ENCODE measurements around the gene PLEK.
"Not testable (repeated sequence)": the region's sequence is repeated elsewhere in the genome, so short reads cannot be mapped to it uniquely, and the experiment has no call there.

PLEK gene

GRCh38 chr2:68386365-68386764 is 21.3 kb downstream of the PLEK start:
- no peak for DNase-seq

GRCh38 chr2:68387408-68388350 is 22.6 kb downstream of the PLEK start:
- DNase-seq = no peak

GRCh38 chr2:68388358-68388757 is 23.3 kb downstream of the PLEK start:
- no peak for DNase-seq

GRCh38 chr2:68388772-68389171 is 23.7 kb downstream of the PLEK start:
- no peak for DNase-seq

GRCh38 chr2:68390114-68390513 is 25.0 kb downstream of the PLEK start:
- DNase-seq = no peak

GRCh38 chr2:68390586-68390985 is 25.5 kb downstream of the PLEK start:
- no peak for DNase-seq

- no peak for DNase-seq
These were observed 26.0 kb downstream of the PLEK start for GRCh38 chr2:68391099-68391498.

- DNase-seq = no peak
These were observed 26.8 kb downstream of the PLEK start for GRCh38 chr2:68391869-68392268.

GRCh38 chr2:68396093-68396492 is 31.0 kb downstream of the PLEK start:
- DNase-seq = no peak

- DNase-seq = not testable (repeated sequence)
These were observed 32.7 kb downstream of the PLEK start for GRCh38 chr2:68397704-68398263.

GRCh38 chr2:68403199-68403644 is 38.1 kb downstream of the PLEK start:
- no peak for DNase-seq

GRCh38 chr2:68404164-68404563 is 39.1 kb downstream of the PLEK start:
- DNase-seq = no peak

- no peak for DNase-seq
These were observed 40.1 kb downstream of the PLEK start for GRCh38 chr2:68404893-68405799.

GRCh38 chr2:68411397-68412126 is 46.5 kb downstream of the PLEK start:
- no peak for DNase-seq

GRCh38 chr2:68412127-68412819 is 47.2 kb downstream of the PLEK start:
- DNase-seq = no peak

- no peak for DNase-seq
These were observed 48.4 kb downstream of the PLEK start for GRCh38 chr2:68413466-68413865.

GRCh38 chr2:68414452-68414851 is 49.4 kb downstream of the PLEK start:
- no peak for DNase-seq

- no peak for DNase-seq
These were observed 49.8 kb downstream of the PLEK start for GRCh38 chr2:68414876-68415275.

- DNase-seq = no peak
These were observed 50.4 kb downstream of the PLEK start for GRCh38 chr2:68415521-68415920.

- DNase-seq = no peak
These were observed 51.1 kb downstream of the PLEK start for GRCh38 chr2:68416081-68416675.

GRCh38 chr2:68417926-68418325 is 52.8 kb downstream of the PLEK start:
- no peak for DNase-seq

GRCh38 chr2:68418419-68418818 is 53.3 kb downstream of the PLEK start:
- DNase-seq = no peak
